ENCODE data around the gene RAD18. TPM values are rescaled to one million over a fixed set of nuclear protein-coding genes. Genes with fewer than 3 reads are reported as not detected.

RAD18 gene
- total RNA-seq, 1 donor from 2014 or later: 10.0 TPM

- no peak for DNase-seq (ENCODE audit: low read depth)
- peak overlapping the region; percentile 56 for H3K4me3 ChIP-seq (ENCODE audit: low read depth, low read length)
- peak; percentile 33 for TF ChIP-seq CTCF (conservative IDR thresholded peaks at IDR 0.05; ENCODE audit: low read depth, low read length)
Measured at GRCh38 chr3:8864402-8865350, 98.6 kb downstream of the RAD18 start.

- no peak for DNase-seq (ENCODE audit: low read depth)
- TF ChIP-seq CTCF (conservative IDR thresholded peaks at IDR 0.05; ENCODE audit: low read depth, low read length): no peak
- no peak overlapping the region for H3K4me3 ChIP-seq (ENCODE audit: low read depth, low read length)
Measured at GRCh38 chr3:8863891-8864290, 99.4 kb downstream of the RAD18 start.

- no peak for TF ChIP-seq CTCF (conservative IDR thresholded peaks at IDR 0.05; ENCODE audit: low read depth, low read length)
- no peak overlapping the region for H3K4me3 ChIP-seq (ENCODE audit: low read depth, low read length)
- DNase-seq (ENCODE audit: low read depth): no peak
Measured at GRCh38 chr3:8857720-8858367, 105.4 kb downstream of the RAD18 start.

GRCh38 chr3:8856721-8857120 lies 106.6 kb downstream of the RAD18 start:
- no peak for TF ChIP-seq CTCF (conservative IDR thresholded peaks at IDR 0.05; ENCODE audit: low read depth, low read length)
- H3K4me3 ChIP-seq (ENCODE audit: low read depth, low read length): no peak overlapping the region
- DNase-seq (ENCODE audit: low read depth): no peak

- H3K4me3 ChIP-seq (ENCODE audit: low read depth, low read length): no peak overlapping the region
- no peak for DNase-seq (ENCODE audit: low read depth)
- no peak for TF ChIP-seq CTCF (conservative IDR thresholded peaks at IDR 0.05; ENCODE audit: low read depth, low read length)
Measured at GRCh38 chr3:8856071-8856470, 107.2 kb downstream of the RAD18 start.

- no peak overlapping the region for H3K4me3 ChIP-seq (ENCODE audit: low read depth, low read length)
- no peak for TF ChIP-seq CTCF (conservative IDR thresholded peaks at IDR 0.05; ENCODE audit: low read depth, low read length)
- no peak for DNase-seq (ENCODE audit: low read depth)
Measured at GRCh38 chr3:8854656-8855055, 108.6 kb downstream of the RAD18 start.

Data from epithelial cell of proximal tubule (primary cell).